ENCODE results near the gene ARRDC2. TPM values are rescaled to one million over a fixed set of nuclear protein-coding genes. Genes with fewer than 3 reads are reported as not detected.

Gene ARRDC2
- total RNA-seq, 4 donors from 2014 or later, result 18.7 to 77.9 (median 43.1) TPM

GRCh38 chr19:17972230-17972629, 35.7 kb upstream of the ARRDC2 start:
- TF ChIP-seq, protein P1, sequence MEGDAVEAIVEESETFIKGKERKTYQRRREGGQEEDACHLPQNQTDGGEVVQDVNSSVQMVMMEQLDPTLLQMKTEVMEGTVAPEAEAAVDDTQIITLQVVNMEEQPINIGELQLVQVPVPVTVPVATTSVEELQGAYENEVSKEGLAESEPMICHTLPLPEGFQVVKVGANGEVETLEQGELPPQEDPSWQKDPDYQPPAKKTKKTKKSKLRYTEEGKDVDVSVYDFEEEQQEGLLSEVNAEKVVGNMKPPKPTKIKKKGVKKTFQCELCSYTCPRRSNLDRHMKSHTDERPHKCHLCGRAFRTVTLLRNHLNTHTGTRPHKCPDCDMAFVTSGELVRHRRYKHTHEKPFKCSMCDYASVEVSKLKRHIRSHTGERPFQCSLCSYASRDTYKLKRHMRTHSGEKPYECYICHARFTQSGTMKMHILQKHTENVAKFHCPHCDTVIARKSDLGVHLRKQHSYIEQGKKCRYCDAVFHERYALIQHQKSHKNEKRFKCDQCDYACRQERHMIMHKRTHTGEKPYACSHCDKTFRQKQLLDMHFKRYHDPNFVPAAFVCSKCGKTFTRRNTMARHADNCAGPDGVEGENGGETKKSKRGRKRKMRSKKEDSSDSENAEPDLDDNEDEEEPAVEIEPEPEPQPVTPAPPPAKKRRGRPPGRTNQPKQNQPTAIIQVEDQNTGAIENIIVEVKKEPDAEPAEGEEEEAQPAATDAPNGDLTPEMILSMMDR (IDR thresholded peaks at IDR 0.05), result no peak
- no peak for TF ChIP-seq POLR2A (IDR thresholded peaks at IDR 0.05)
- no peak overlapping the region for H3K27ac ChIP-seq
- H3K27me3 ChIP-seq, result peaks cover 0 to 6% of the 10 kb centered on the region in 2 donors
- H3K9me3 ChIP-seq, result no peaks in the 10 kb centered on the region
- intact Hi-C loops (cut with DNase I; ENCODE audit: low total_unique reads), result no loop called here
- H3K4me1 ChIP-seq, result no peaks in the 10 kb centered on the region
- H3K36me3 ChIP-seq, result no peaks in the 10 kb centered on the region
- DNase-seq, result no peak
- no peak overlapping the region for H3K4me3 ChIP-seq

- Histone ChIP-seq H3K9me3 (no peaks in the 10 kb centered on the region), H3K27me3 (no peaks in the 10 kb centered on the region), H3K4me1 (no peaks in the 10 kb centered on the region), H3K4me3 (no peak overlapping the region), H3K27ac (no peak overlapping the region), H3K36me3 (no peaks in the 10 kb centered on the region)
- TF ChIP-seq, protein P1 (IDR thresholded peaks at IDR 0.05), result no peak
- no peak for TF ChIP-seq POLR2A (IDR thresholded peaks at IDR 0.05)
- no peak for DNase-seq
- intact Hi-C loops (cut with DNase I; ENCODE audit: low total_unique reads), result no loop called here
Observed at GRCh38 chr19:17973759-17974158, 34.2 kb upstream of the ARRDC2 start.

DNA sequence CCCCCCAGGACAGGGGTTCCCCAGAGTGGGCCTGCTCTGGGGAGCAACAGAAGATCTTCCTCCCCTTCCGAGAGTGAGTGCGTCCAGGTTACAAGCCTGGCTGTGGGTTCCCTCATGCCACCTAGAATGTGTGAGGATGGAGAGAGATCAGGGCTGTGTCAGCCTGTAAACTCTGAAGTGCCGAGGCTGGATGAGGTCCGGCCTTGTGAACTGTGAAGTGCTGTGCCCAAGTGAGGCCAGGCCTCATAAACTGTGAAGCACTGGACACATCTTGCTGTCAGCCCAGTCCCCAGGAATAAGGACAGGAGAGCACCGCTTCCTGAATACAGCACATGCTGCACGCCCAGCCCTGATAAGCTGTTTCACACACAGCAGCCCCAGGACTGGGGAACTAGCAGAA, 33.4 kb upstream of the ARRDC2 start:
- intact Hi-C loops (cut with DNase I; ENCODE audit: low total_unique reads), result no loop called here
- no peaks in the 10 kb centered on the region for H3K36me3 ChIP-seq
- H3K9me3 ChIP-seq, result no peaks in the 10 kb centered on the region
- TF ChIP-seq, protein P1 (IDR thresholded peaks at IDR 0.05), result no peak
- TF ChIP-seq POLR2A (IDR thresholded peaks at IDR 0.05), result no peak
- H3K27me3 ChIP-seq, result no peaks in the 10 kb centered on the region
- no peak overlapping the region for H3K4me3 ChIP-seq
- no peaks in the 10 kb centered on the region for H3K4me1 ChIP-seq
- no peak overlapping the region for H3K27ac ChIP-seq
- no peak for DNase-seq

- intact Hi-C loops (cut with DNase I; ENCODE audit: low total_unique reads), result no loop called here
- no peaks in the 10 kb centered on the region for H3K9me3 ChIP-seq
- no peaks in the 10 kb centered on the region for H3K4me1 ChIP-seq
- no peak overlapping the region for H3K4me3 ChIP-seq
- H3K27ac ChIP-seq, result no peak overlapping the region
- no peaks in the 10 kb centered on the region for H3K27me3 ChIP-seq
- no peaks in the 10 kb centered on the region for H3K36me3 ChIP-seq
- DNase-seq, result no peak
- TF ChIP-seq, protein P1 (IDR thresholded peaks at IDR 0.05), result no peak
- TF ChIP-seq POLR2A (IDR thresholded peaks at IDR 0.05), result no peak
Observed at GRCh38 chr19:17975032-17975431, 32.9 kb upstream of the ARRDC2 start.

GRCh38 chr19:17977021-17977420, 30.9 kb upstream of the ARRDC2 start:
- H3K27ac ChIP-seq, result no peak overlapping the region
- intact Hi-C loops (cut with DNase I; ENCODE audit: low total_unique reads), result no loop called here
- no peak overlapping the region for H3K4me3 ChIP-seq
- no peaks in the 10 kb centered on the region for H3K27me3 ChIP-seq
- no peaks in the 10 kb centered on the region for H3K36me3 ChIP-seq
- no peaks in the 10 kb centered on the region for H3K9me3 ChIP-seq
- DNase-seq, result no peak
- no peaks in the 10 kb centered on the region for H3K4me1 ChIP-seq
- TF ChIP-seq POLR2A (IDR thresholded peaks at IDR 0.05), result no peak
- TF ChIP-seq, protein P1 (IDR thresholded peaks at IDR 0.05), result no peak
